LNCAP (cell line): ENCODE results near the gene VPS16.

ENCODE experiments used
- TF ChIP-seq, protein P1 (sequence below): fragments of 450-650 bp; IDR thresholded peaks from 2 replicates; pipeline ENCODE4 v1.5.1; 2017; ENCODE audit warnings: mild to moderate bottlenecking

The VPS16 gene

DNA sequence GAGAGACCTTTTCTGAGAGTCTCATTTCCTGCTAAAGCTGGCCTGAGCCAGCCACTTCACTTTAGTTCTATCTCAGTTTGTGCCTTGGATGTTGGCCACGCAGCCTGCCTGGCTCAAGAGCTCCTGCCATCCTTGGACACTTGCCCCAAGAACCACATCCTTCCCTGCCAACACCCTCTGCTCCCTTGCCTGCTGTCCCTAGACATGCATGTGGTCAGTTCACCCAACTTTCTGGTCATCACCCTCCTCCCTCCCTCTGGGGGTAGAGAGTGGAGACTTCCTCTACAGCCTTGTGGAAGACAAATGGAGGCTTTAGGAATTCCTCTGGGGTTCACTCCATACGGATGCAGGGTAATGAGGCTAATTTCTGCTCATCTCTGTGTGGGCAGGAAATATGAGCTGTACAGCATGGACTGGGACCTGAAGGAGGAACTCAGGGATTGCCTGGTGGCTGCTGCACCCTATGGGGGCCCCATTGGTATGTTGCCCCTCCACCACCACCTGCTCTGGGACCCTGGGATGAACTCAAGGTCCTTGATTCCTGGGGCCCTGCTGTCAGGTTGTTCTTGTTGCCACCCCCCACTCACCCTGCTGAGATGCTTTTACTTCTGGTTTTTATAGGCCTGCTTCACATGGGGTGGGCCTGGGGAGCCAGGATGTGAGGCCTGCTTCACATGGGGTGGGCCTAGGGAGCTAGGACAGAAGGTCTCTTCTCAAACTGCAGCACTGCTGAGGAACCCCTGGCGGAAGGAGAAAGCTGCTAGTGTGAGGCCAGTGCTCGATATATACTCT, 19.0 kb downstream of the VPS16 start:
- TF ChIP-seq, protein P1, sequence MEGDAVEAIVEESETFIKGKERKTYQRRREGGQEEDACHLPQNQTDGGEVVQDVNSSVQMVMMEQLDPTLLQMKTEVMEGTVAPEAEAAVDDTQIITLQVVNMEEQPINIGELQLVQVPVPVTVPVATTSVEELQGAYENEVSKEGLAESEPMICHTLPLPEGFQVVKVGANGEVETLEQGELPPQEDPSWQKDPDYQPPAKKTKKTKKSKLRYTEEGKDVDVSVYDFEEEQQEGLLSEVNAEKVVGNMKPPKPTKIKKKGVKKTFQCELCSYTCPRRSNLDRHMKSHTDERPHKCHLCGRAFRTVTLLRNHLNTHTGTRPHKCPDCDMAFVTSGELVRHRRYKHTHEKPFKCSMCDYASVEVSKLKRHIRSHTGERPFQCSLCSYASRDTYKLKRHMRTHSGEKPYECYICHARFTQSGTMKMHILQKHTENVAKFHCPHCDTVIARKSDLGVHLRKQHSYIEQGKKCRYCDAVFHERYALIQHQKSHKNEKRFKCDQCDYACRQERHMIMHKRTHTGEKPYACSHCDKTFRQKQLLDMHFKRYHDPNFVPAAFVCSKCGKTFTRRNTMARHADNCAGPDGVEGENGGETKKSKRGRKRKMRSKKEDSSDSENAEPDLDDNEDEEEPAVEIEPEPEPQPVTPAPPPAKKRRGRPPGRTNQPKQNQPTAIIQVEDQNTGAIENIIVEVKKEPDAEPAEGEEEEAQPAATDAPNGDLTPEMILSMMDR, result no peak

DNA sequence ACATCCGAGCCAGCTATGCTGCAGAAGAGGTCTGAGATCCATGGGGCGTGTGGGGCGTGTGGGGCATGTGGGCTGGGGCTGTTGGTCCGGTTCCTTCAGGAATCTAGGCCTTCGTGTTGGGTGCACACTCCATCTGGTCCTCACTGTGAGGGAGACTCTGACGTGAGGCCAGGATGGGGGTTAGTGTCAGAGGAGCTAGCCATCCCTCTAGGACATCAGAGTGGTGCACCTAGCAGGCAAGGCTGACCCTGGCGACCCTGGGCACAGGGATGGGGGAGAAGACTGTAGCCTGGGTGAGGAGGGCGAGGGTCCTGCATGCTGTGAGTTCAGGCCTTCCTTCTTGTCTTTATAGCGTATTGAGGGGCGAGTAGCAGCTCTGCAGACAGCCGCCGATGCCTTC, 24.1 kb downstream of the VPS16 start:
- TF ChIP-seq, protein P1, result no peak

DNA sequence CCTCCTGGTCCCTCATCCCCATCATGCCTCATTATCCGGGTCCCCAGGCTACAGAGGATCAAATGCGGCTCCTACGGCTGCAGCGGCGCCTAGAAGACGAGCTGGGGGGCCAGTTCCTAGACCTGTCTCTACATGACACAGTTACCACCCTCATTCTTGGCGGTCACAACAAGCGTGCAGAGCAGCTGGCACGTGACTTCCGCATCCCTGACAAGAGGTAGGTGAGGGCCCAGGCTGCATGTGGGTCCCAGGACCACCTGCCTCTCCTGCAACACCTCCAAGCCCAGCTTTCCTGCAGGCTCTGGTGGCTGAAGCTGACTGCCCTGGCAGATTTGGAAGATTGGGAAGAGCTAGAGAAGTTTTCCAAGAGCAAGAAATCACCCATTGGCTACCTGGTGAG, 24.6 kb downstream of the VPS16 start:
- TF ChIP-seq, protein P1, result no peak

DNA sequence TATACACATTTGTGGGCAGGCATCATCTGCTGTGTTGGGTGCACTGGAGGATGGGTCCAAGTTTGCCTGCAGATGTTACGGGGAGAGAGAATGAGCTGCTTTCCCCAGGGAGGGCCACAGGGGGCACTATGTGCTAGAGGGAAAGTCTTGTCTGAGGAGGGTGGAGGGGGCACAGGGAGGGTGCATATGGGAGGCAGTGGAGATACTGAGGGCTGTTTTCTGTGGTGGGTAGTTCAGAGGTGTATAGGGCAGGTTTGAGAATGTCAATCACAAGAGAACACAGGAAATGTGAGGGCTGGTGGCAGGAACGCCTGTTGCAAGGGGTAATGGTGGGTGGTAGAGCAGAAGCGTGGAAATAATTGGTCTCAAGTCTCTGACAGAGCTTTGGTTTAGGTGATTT, 25.1 kb downstream of the VPS16 start:
- TF ChIP-seq, protein P1, result no peak

DNA sequence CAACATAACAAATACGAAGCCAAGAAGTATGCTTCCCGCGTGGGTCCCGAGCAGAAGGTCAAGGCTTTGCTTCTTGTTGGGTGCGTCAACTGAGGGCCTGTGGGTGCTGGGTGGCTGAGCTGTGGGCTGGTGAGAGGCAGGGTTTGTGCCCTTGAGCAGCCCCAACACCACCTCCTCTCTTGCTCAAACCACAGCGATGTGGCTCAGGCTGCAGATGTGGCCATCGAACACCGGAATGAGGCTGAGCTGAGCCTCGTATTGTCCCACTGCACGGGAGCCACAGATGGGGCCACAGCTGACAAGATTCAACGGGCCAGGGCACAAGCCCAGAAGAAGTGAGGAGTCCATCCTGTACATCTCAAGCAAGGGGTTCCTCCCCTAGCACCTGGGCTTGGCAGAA, 25.7 kb downstream of the VPS16 start:
- TF ChIP-seq, protein P1, result no peak

DNA sequence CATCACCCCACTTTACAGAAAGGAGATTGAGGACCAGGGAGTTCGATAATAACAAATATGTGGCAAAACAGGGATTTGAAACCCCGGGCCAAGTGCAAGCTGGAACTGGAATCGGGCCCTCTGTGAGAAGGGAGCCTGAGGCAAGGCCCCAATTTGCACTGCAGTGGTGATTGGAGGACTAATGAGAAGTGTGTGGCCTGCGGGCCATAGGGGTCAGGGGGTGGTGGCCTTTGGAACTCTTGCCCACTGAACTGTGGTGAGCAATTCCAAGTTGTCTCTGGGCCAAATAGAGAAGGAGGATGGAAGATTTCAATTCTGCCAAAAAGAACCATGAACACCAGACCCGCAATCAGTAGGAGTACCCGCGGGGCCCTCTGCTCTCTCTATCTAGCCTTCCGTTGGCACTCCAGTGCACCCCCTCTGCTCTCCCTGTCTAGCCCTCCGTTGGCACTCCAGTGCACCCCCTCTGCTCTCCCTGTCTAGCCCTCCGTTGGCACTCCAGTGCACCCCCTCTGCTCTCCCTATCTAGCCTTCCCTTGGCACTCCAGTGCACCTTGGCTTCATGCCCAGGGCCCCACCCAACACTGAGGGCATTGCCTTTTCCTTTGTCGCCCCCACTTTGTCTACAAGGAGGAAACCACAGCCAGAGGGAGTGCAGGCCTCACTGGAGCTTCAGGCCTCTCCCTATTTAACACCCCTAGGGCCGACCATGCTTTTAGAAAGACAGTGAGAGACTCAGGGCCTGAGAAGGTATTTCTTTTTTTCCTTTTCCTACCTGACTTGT, 26.7 kb downstream of the VPS16 start:
- TF ChIP-seq, protein P1, result no peak

DNA sequence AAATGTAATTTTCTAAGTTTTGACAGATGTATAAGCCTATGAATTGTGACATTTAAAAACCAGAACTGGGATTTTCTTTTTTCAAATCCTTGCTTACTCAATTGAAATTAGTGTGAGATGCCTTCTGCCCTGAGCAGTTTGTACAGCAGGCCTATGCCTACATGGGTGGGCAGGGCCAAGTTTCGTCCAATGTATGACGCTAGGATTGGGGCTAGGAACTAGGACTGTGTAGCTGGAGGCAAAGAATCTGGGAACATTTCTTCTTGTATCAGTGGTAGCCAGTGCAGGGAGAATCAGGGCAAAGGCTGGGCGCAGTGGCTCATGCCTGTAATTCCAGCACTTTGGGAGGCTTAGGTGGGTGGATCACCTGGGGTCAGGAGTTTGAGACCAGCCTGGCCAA, 28.8 kb downstream of the VPS16 start:
- TF ChIP-seq, protein P1, result no peak
